PC-3 (cell line): ENCODE data around the gene SSU72. TPM values are rescaled to one million over a fixed set of nuclear protein-coding genes. Genes with fewer than 3 reads are reported as not detected.

ENCODE experiments used
- ATAC-seq: fragments of 200-7000 bp; cut with Tn5 transposase; 2 replicates; pipeline ENCODE4 v1.9.1; 2020; ENCODE audit warnings: mild to moderate bottlenecking, moderate library complexity
- BruUV-seq: library from RNA; stranded (reverse); fragments of 400-500 nt; replicated peaks from 2 replicates; lab custom pipeline; 2021; lab: Mats Ljungman, UMichigan
- CTCF ChIA-PET: fragments of 300-600 bp; sonication (Branson Sonifier 250); formaldehyde crosslinking; loops from one replicate; lab custom pipeline; 2022; ENCODE audit warnings: antibody characterized with exemption; lab: Charles Lee
- POLR2A ChIA-PET: fragments of 300-600 bp; sonication (Branson Sonifier 250); formaldehyde crosslinking; loops from one replicate; lab custom pipeline; 2022; ENCODE audit warnings: antibody characterized with exemption; ENCODE audit not compliant: unreplicated experiment; lab: Charles Lee
- DNase-seq: peaks from one replicate; pipeline ENCODE4 v3.0.0-alpha.2; 2015
- H2AFZ ChIP-seq: fragments of 300-600 bp; sonication (generic); 2 replicates; pipeline ENCODE4 v1.6.0; 2016; ENCODE audit warnings: antibody characterized with exemption, low read length
- H3F3A ChIP-seq: fragments of 300-600 bp; sonication (generic); one replicate; pipeline ENCODE4 v1.6.0; 2017; ENCODE audit warnings: antibody characterized with exemption, low read length, control low read depth, mild to moderate bottlenecking; ENCODE audit not compliant: unreplicated experiment
- H3K27ac ChIP-seq: fragments of 300-600 bp; sonication (generic); 2 replicates; pipeline ENCODE4 v1.5.1; 2016; ENCODE audit warnings: mild to moderate bottlenecking, low read length
- H3K27me3 ChIP-seq: fragments of 300-600 bp; sonication (generic); 2 replicates; pipeline ENCODE4 v1.6.1; 2016; ENCODE audit warnings: low read length, mixed read lengths
- H3K36me3 ChIP-seq: fragments of 300-600 bp; sonication (generic); 2 replicates; pipeline ENCODE4 v1.6.1; 2016; ENCODE audit warnings: low read depth, mixed run types, low read length, mixed read lengths
- H3K4me1 ChIP-seq: fragments of 300-600 bp; sonication (generic); 2 replicates; pipeline ENCODE4 v1.5.1; 2016; ENCODE audit warnings: low read length; ENCODE audit not compliant: insufficient read depth
- H3K4me2 ChIP-seq: fragments of 300-600 bp; sonication (generic); 2 replicates; pipeline ENCODE4 v1.6.0; 2016; ENCODE audit warnings: low read length
- H3K4me3 ChIP-seq: fragments of 300-600 bp; sonication (generic); 2 replicates; pipeline ENCODE4 v1.5.1; 2016; ENCODE audit warnings: mild to moderate bottlenecking, low read length, mixed read lengths
- H3K79me2 ChIP-seq: fragments of 300-600 bp; sonication (generic); 2 replicates; pipeline ENCODE4 v1.6.1; 2017; ENCODE audit warnings: low read length, mixed read lengths
- H3K9ac ChIP-seq: fragments of 300-600 bp; sonication (generic); 2 replicates; pipeline ENCODE4 v1.6.0; 2016; ENCODE audit warnings: mild to moderate bottlenecking, low read length
- H3K9me2 ChIP-seq: fragments of 300-600 bp; sonication (generic); replicated peaks from 2 replicates; pipeline ENCODE4 v1.6.1; 2016; ENCODE audit warnings: mixed run types, low read length, mixed read lengths
- H3K9me3 ChIP-seq: fragments of 300-600 bp; sonication (generic); 2 replicates; pipeline ENCODE4 v1.6.1; 2016; ENCODE audit warnings: low read length, mixed read lengths
- H4K20me1 ChIP-seq: fragments of 300-600 bp; sonication (generic); 2 replicates; pipeline ENCODE4 v1.6.1; 2016; ENCODE audit warnings: low read length, mixed read lengths
- EZH2 ChIP-seq: fragments of 300-600 bp; sonication (generic); IDR thresholded peaks from one replicate; pipeline ENCODE4 v1.6.1; 2017; ENCODE audit warnings: antibody characterized with exemption, mild to moderate bottlenecking, low read length; ENCODE audit not compliant: unreplicated experiment
- EZH2phosphoT487 ChIP-seq: fragments of 300-600 bp; sonication (generic); IDR thresholded peaks from 2 replicates; pipeline ENCODE4 v1.6.1; 2018; ENCODE audit warnings: mild to moderate bottlenecking, antibody characterized with exemption, low read length, borderline replicate concordance
- intact Hi-C: fragments of 100-400 bp; cut with micrococcal nuclease; formaldehyde crosslinking; loops from 2 replicates; pipeline ENCODE4 v1.9.0; 2023
- total RNA-seq: library from RNA; depleted of rRNA; stranded (reverse); fragments of >200 nt; gene quantifications from 2 replicates; pipeline ENCODE4 v1.2.3, GENCODE V29; 2014
- TF ChIP-seq, protein P1 (sequence below): fragments of 300-600 bp; sonication (generic); conservative IDR thresholded peaks from 2 replicates; pipeline ENCODE4 v1.5.1; 2017; ENCODE audit warnings: antibody characterized with exemption, low read depth, mild to moderate bottlenecking, low read length

The SSU72 gene
- total RNA-seq, 1 experiment from 2014 or later = 283 TPM

DNA sequence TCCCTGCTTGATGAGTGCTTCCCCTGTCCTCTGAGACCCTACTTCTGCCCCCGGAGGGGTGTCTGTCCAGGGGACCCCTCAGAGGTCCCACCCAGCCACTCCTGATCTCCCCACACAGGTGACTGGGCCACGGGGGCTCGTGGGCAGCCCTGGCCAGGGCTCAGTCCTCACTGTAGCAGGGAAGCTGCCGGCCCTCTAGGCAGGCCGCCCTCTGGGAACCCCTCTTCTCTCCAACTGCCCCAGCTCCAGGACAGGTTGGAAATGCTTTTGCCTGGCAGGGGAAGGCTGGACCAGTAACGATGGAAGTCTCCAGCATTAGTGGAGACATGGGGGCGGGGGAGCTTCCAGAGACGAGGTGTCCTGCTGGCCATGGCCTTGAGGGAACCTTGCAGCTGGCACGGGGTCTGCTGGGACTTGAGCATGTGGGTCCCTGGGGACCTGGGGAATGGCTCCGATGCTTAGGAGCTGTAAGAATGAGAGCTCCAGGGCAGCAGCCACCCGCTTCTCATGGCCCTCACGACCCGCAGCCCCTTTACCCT is 28.4 kb upstream of the SSU72 start:
- DNase-seq = no peak
- H2AFZ ChIP-seq = no peak overlapping the region
- CTCF ChIA-PET = interaction anchor here (0.7 kb wide), 1 partner anchor 22 kb away, joined by 4 read pairs; no protein-coding TSS in a partner anchor
- TF ChIP-seq EZH2phosphoT487 (no peak), EZH2 (no peak)
- TF ChIP-seq, protein P1, sequence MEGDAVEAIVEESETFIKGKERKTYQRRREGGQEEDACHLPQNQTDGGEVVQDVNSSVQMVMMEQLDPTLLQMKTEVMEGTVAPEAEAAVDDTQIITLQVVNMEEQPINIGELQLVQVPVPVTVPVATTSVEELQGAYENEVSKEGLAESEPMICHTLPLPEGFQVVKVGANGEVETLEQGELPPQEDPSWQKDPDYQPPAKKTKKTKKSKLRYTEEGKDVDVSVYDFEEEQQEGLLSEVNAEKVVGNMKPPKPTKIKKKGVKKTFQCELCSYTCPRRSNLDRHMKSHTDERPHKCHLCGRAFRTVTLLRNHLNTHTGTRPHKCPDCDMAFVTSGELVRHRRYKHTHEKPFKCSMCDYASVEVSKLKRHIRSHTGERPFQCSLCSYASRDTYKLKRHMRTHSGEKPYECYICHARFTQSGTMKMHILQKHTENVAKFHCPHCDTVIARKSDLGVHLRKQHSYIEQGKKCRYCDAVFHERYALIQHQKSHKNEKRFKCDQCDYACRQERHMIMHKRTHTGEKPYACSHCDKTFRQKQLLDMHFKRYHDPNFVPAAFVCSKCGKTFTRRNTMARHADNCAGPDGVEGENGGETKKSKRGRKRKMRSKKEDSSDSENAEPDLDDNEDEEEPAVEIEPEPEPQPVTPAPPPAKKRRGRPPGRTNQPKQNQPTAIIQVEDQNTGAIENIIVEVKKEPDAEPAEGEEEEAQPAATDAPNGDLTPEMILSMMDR = no peak
- H3K9me3 ChIP-seq = no peaks in the 10 kb centered on the region
- no peak overlapping the region for H3K27ac ChIP-seq
- H4K20me1 ChIP-seq = no peaks in the 10 kb centered on the region
- peaks cover 4% of the 10 kb centered on the region; the same call in 1 of the 2 replicates for H3K27me3 ChIP-seq
- no peaks in the 10 kb centered on the region for H3K79me2 ChIP-seq
- intact Hi-C loops = no loop called here
- no peak overlapping the region for H3K9ac ChIP-seq
- no TSS peak for BruUV-seq
- POLR2A ChIA-PET = no interaction called here
- no peak overlapping the region for H3K4me2 ChIP-seq
- H3K9me2 ChIP-seq = no peaks in the 10 kb centered on the region
- no peaks in the 10 kb centered on the region for H3K36me3 ChIP-seq
- ATAC-seq = no peak
- H3F3A ChIP-seq = no peaks in the 10 kb centered on the region
- no peak overlapping the region for H3K4me3 ChIP-seq
- H3K4me1 ChIP-seq = no peaks in the 10 kb centered on the region

DNA sequence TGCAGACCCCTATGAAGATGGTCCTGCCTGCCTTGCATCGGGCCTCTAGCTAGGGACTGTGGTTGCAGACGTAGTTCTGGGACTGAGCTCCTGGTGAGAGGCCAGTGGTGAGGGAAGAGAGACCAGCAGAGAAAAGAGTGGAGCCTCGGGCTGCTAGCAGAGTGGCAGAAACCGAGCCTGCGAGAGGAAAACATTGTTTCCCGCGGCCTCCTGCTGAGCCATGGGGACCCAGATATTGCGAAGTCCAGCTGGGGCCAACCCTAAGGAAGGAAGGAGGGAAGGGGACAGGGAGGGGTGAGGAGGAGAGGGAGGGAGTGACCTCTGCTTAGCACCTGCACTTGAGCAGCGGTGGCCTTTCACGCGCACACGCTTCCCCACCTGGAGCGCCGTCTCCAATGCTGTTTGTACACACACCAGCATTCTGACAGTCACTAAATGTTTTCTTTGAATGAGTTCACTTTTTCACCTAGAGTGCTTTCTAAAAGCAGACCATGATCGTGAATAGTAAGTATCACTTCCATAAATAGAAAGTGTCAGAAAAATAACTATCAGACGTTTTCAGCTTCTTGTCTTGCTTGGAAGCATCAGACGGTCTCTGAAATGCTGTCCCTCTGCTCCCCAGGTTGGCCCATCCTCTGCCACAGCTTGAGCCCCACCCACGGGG is 27.8 kb upstream of the SSU72 start:
- no peaks in the 10 kb centered on the region for H3F3A ChIP-seq
- TF ChIP-seq EZH2 = no peak
- TF ChIP-seq, protein P1 = no peak
- TF ChIP-seq EZH2phosphoT487 = no peak
- ChIA-PET POLR2A (no interaction called here), CTCF (interaction anchor here (0.7 kb wide), 1 partner anchor 21 kb away, joined by 4 read pairs; no protein-coding TSS in a partner anchor)
- peaks cover 4% of the 10 kb centered on the region; the same call in 1 of the 2 replicates for H3K27me3 ChIP-seq
- H3K9me3 ChIP-seq = no peaks in the 10 kb centered on the region
- intact Hi-C loops = no loop called here
- H3K36me3 ChIP-seq = no peaks in the 10 kb centered on the region
- DNase-seq (no peak), ATAC-seq (no peak)
- H3K4me3 ChIP-seq = no peak overlapping the region
- no TSS peak for BruUV-seq
- no peak overlapping the region for H3K27ac ChIP-seq
- no peak overlapping the region for H2AFZ ChIP-seq
- H3K4me2 ChIP-seq = no peak overlapping the region
- no peaks in the 10 kb centered on the region for H4K20me1 ChIP-seq
- peaks cover 4% of the 10 kb centered on the region for H3K4me1 ChIP-seq
- H3K9me2 ChIP-seq = no peaks in the 10 kb centered on the region
- no peak overlapping the region for H3K9ac ChIP-seq
- no peaks in the 10 kb centered on the region for H3K79me2 ChIP-seq
